Rectal smooth muscle tissue (tissue), 1 donor: ENCODE measurements around the gene BNIP5.
A peak's percentile ranks its signal among the peaks of the same experiment; 100 is the strongest.

Experiments
- H3K27ac ChIP-seq: one replicate; pipeline ENCODE4 v1.7.0; 2013; ENCODE audit warnings: low read depth, low read length, inconsistent platforms
- H3K27me3 ChIP-seq: one replicate; pipeline ENCODE4 v1.7.0; 2013; ENCODE audit warnings: low read length; ENCODE audit not compliant: control insufficient read depth, insufficient read depth
- H3K36me3 ChIP-seq: one replicate; pipeline ENCODE4 v1.7.0; 2013; ENCODE audit warnings: low read length; ENCODE audit not compliant: control insufficient read depth, insufficient read depth
- H3K4me1 ChIP-seq: one replicate; pipeline ENCODE4 v1.7.0; 2013; ENCODE audit warnings: low read length; ENCODE audit not compliant: control insufficient read depth, insufficient read depth
- H3K4me3 ChIP-seq: one replicate; pipeline ENCODE4 v1.7.0; 2013; ENCODE audit warnings: low read length
- H3K9ac ChIP-seq: one replicate; pipeline ENCODE4 v1.7.0; 2013; ENCODE audit warnings: low read length

Gene BNIP5, protein sequence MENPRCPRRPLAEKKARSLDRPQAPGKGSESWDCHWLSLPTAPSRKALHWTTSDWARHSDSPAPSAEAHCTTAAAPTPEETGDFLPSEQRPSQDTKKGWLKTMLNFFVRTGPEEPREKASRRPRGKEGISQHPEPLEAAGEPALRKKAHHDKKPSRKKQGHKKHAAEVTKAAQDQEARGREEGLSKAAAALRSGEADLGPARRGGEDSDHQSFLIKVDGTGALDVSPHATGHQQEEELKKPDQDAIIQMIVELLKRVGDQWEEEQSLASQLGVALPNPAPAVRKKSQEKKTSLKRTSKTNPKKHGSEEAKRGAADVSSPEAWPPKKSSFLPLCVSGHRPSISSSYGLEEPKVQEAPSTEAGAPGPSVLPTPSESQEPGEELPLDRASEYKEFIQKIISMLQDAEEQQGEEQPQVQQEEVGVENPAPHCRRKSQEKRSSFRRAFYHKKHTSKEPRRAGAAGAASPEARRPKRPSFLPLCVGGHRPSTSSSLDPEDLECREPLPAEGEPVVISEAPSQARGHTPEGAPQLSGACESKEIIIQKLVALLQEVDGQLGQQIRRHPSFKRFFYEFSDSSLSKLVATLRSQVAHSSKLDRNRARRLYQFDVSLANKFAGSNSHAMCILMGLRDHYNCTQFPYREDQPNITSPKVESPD

DNA sequence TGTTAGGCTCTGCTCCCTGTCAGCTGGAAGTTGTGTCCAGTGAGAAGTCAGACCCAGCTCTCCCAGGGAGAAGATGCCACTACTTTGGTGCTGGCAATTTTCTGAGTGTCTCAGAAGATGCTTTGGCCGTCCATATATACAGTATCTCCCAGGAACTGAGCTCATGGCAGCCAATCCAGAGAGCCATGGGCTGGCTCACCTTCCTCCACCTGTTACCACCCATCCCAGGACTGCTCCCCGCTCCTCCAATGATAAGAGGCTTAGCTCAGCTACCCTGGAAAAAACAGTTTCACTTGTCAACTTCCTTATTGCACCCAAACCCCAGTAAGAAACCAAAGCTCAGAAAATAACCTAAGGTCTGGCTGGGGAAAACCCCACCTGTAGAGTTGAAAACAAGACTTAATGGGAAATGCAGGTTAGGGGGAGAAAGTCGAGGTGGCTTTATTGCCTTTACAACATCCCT lies at the start of gene BNIP5:
BNIP5 (minus strand) TSS at position 110 of the 463 bp plus-strand sequence. CDS start 6,198 bp downstream, outside the sequence.
- Histone ChIP-seq H3K4me3 (peak within 1 kb of the TSS; percentile 33), H3K4me1 (no peaks in the 10 kb centered on the region), H3K27me3 (peaks cover 3% of the 10 kb centered on the region), H3K36me3 (no peaks in the 10 kb centered on the region), H3K9ac (no peak within 1 kb of the TSS), H3K27ac (no peak within 1 kb of the TSS)

- Histone ChIP-seq H3K9ac (no peak overlapping the region), H3K27me3 (no peaks in the 10 kb centered on the region), H3K4me1 (no peaks in the 10 kb centered on the region), H3K36me3 (no peaks in the 10 kb centered on the region), H3K4me3 (no peak overlapping the region), H3K27ac (no peak overlapping the region)
Observed at GRCh38 chr6:36384095-36384494, 47.4 kb upstream of the BNIP5 start.

DNA sequence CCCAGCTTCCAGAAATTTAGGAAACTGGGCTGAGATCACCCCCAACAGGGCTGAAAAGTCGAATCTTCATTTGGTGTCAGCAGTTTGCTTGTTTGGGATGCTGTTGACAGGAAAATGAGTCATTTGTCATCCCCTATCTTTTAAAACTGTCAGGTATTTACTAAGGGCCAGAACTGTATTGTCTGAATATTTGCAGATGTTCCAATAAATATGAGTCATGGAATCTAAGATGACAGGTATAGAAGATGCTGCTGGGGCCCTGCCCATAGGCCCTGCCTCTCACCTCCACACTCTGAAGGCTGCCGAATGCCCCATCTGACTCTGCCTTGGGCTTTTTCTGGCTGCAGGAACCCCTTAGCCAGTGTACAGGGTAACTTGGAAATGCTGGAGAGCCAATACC lies 46.9 kb upstream of the BNIP5 start:
- H3K27me3 ChIP-seq, result no peaks in the 10 kb centered on the region
- no peaks in the 10 kb centered on the region for H3K4me1 ChIP-seq
- no peak overlapping the region for H3K4me3 ChIP-seq
- no peaks in the 10 kb centered on the region for H3K36me3 ChIP-seq
- no peak overlapping the region for H3K9ac ChIP-seq
- H3K27ac ChIP-seq, result no peak overlapping the region

- H3K27me3 ChIP-seq, result no peaks in the 10 kb centered on the region
- H3K4me1 ChIP-seq, result no peaks in the 10 kb centered on the region
- H3K9ac ChIP-seq, result no peak overlapping the region
- H3K4me3 ChIP-seq, result no peak overlapping the region
- no peaks in the 10 kb centered on the region for H3K36me3 ChIP-seq
- H3K27ac ChIP-seq, result no peak overlapping the region
Observed at GRCh38 chr6:36382976-36383375, 46.3 kb upstream of the BNIP5 start.

- H3K36me3 ChIP-seq, result no peaks in the 10 kb centered on the region
- no peak overlapping the region for H3K27ac ChIP-seq
Observed at GRCh38 chr6:36381502-36382389, 45.1 kb upstream of the BNIP5 start.

DNA sequence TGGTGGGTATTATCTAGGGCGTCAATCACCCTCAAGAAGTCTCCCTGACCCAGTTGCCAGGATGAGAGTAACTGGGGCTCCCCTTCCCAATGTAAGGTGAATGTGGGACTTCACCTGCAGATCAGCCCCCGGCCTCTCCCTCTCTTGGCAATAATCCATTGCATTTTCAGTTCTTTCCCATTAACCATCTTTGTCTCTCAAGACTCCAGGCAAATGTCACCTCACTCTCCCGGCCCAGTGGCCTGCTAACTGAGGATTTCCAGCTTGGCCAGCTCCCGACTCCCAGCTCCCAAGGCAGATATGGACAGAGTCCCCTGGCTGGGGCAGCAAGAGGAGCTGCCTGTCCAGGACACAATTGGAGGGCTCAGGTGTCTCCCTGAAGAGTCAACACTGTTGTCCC lies 43.5 kb upstream of the BNIP5 start:
- no peak overlapping the region for H3K9ac ChIP-seq
- no peaks in the 10 kb centered on the region for H3K27me3 ChIP-seq
- H3K36me3 ChIP-seq, result no peaks in the 10 kb centered on the region
- no peak overlapping the region for H3K27ac ChIP-seq
- no peaks in the 10 kb centered on the region for H3K4me1 ChIP-seq
- no peak overlapping the region for H3K4me3 ChIP-seq

More at GRCh38 chr6:36381502-36382389, 45.1 kb upstream of the BNIP5 start:
- Histone ChIP-seq H3K4me1 (no peaks in the 10 kb centered on the region), H3K27me3 (no peaks in the 10 kb centered on the region), H3K4me3 (no peak overlapping the region), H3K9ac (no peak overlapping the region)

- H3K36me3 ChIP-seq, result no peaks in the 10 kb centered on the region
Observed at GRCh38 chr6:36378936-36379335, 42.2 kb upstream of the BNIP5 start.

DNA sequence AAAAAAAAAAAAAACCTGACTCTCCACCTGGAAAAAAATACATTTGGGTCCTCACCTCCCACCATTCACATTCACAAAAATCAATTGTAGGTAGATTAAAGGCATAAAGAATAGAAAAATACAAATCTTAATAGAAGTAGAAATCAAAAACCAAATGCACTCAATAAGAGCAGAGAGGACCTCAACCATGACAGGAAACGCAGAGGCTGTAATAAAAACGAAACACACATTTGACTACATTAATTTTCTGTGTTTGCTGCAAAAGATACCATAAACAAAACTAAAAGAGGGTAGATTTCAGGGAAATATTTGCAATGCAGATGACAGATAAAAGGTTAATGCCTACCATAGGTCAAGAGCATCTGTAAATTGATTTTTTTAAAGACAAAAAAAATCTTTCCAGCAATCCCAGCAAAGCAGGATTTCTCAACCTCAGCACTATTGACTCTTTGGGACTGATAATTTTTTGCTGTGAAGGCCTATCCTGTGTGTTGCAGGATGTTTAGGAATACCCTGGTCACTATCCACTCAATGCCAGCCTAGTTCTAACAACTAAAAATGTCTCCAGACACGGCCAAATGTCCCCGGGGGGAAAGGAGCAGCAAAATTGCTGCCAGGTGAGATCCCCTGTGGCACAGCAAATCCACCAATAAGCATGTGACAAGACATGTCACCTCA lies 41.7 kb upstream of the BNIP5 start:
- no peaks in the 10 kb centered on the region for H3K4me1 ChIP-seq
- H3K27ac ChIP-seq, result no peak overlapping the region
- H3K4me3 ChIP-seq, result no peak overlapping the region

More at GRCh38 chr6:36378936-36379335, 42.2 kb upstream of the BNIP5 start:
- Histone ChIP-seq H3K27me3 (no peaks in the 10 kb centered on the region), H3K9ac (no peak overlapping the region), H3K27ac (no peak overlapping the region), H3K4me1 (no peaks in the 10 kb centered on the region), H3K4me3 (no peak overlapping the region)

GRCh38 chr6:36377594-36377993 lies 40.9 kb upstream of the BNIP5 start:
- Histone ChIP-seq H3K27me3 (no peaks in the 10 kb centered on the region), H3K4me3 (no peak overlapping the region), H3K4me1 (no peaks in the 10 kb centered on the region), H3K36me3 (no peaks in the 10 kb centered on the region), H3K27ac (no peak overlapping the region), H3K9ac (no peak overlapping the region)

More for the DNA sequence above, 41.7 kb upstream of the BNIP5 start:
- Histone ChIP-seq H3K36me3 (no peaks in the 10 kb centered on the region), H3K9ac (no peak overlapping the region), H3K27me3 (no peaks in the 10 kb centered on the region)

GRCh38 chr6:36376742-36377141 lies 40.1 kb upstream of the BNIP5 start:
- H3K36me3 ChIP-seq, result no peaks in the 10 kb centered on the region
- H3K27ac ChIP-seq, result no peak overlapping the region
- no peak overlapping the region for H3K9ac ChIP-seq
- no peak overlapping the region for H3K4me3 ChIP-seq
- H3K4me1 ChIP-seq, result no peaks in the 10 kb centered on the region
- H3K27me3 ChIP-seq, result no peaks in the 10 kb centered on the region

GRCh38 chr6:36376183-36376582 lies 39.5 kb upstream of the BNIP5 start:
- no peak overlapping the region for H3K4me3 ChIP-seq
- no peaks in the 10 kb centered on the region for H3K4me1 ChIP-seq
- no peaks in the 10 kb centered on the region for H3K36me3 ChIP-seq
- no peak overlapping the region for H3K9ac ChIP-seq
- no peaks in the 10 kb centered on the region for H3K27me3 ChIP-seq
- H3K27ac ChIP-seq, result no peak overlapping the region
